Measurements from ENCODE around the gene DHCR24.

Gene DHCR24

DNA sequence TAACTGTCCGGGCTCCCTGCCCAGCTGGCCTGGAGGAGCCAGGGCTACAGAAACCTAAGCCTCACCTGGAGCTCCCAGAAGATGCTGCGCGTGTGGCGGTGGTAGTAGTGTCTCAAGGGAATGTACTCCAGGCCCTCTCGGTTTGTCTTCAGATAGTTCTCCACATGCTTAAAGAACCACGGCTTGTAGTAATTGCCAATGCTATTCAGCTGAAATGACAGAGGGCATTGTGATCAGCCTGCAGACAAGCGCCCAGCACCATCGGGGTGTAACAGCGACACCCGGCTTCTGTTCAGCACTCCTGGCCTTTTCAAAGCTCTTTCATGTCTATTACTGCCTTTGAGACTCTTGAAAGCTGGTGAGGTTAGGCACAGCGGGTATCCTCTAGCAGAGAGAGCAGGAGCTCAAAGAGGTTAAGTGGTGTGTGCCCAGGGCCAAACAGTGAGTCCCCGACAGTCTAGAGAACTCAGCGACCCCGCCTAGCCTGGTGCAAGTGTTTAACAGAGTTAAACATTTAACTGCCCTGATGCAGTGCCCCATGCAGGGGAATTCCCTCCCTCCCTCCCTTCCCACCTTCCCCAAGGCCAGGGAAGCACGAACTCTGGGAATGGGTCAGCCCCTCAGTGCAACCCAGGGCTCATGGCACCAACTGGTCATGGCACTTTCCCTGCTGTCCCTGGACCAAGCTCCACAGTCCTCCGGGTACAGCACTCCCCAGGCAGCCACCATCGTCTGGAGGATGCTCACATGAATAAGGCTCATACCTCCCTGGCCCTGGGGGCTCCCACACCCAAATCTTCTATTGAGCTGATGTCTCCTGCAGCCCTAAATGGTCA is 21.5 kb downstream of the DHCR24 start:
- TF ChIP-seq, protein P1, sequence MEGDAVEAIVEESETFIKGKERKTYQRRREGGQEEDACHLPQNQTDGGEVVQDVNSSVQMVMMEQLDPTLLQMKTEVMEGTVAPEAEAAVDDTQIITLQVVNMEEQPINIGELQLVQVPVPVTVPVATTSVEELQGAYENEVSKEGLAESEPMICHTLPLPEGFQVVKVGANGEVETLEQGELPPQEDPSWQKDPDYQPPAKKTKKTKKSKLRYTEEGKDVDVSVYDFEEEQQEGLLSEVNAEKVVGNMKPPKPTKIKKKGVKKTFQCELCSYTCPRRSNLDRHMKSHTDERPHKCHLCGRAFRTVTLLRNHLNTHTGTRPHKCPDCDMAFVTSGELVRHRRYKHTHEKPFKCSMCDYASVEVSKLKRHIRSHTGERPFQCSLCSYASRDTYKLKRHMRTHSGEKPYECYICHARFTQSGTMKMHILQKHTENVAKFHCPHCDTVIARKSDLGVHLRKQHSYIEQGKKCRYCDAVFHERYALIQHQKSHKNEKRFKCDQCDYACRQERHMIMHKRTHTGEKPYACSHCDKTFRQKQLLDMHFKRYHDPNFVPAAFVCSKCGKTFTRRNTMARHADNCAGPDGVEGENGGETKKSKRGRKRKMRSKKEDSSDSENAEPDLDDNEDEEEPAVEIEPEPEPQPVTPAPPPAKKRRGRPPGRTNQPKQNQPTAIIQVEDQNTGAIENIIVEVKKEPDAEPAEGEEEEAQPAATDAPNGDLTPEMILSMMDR (IDR thresholded peaks at IDR 0.05): no peak
- Histone ChIP-seq H3K4me1 (peaks cover 0 to 4% (median 0%) of the 10 kb centered on the region in 4 donors), H3K4me3 (no peak overlapping the region), H3K27me3 (no peaks in the 10 kb centered on the region), H3K27ac (no peak overlapping the region), H3K36me3 (peaks cover 0 to 64% (median 8%) of the 10 kb centered on the region in 3 donors), H3K9me3 (no peaks in the 10 kb centered on the region)
- intact Hi-C loops (cut with DNase I; ENCODE audit: low total_unique reads): no loop called here
- peak in 1 of 2 donors; percentile 42 for DNase-seq

DNA sequence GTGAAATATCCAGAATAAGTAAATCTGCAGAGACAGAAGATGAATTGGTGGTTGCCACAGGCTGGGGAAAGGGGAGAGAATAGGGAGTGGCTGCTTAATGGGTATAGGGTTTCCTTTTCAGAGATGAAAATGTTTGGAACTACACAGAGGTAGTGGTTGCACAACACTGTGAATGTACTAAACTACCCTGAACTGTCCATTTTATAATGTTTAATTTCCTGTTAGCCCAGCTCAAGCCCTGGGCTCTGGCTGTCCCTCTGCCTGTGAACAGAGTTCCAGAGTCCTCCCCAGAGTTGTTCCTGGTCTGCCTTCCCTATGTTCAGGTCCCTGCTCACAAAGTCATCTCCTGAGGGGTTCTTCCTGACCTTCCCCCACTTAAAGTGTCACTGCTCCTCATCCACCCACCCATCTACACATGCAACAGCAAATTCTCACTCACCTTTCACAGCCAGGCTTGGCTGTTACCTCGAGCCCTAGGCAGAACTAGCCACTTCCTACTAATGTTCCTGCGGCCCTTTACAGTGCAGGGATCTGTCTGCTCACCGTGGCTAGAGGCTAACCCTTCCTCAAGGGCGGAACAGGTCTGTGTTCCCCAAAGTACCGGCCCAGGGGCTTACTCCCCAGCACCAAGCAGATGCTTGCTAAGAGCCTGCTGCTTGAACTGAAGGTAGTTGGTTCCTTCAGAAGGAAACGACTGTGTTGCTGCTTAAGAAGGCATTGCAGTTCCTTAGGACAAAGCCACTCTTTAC is 22.4 kb downstream of the DHCR24 start:
- intact Hi-C loops (cut with DNase I; ENCODE audit: low total_unique reads): no loop called here
- peaks cover 0 to 63% (median 8%) of the 10 kb centered on the region in 3 donors for H3K36me3 ChIP-seq
- H3K9me3 ChIP-seq: no peaks in the 10 kb centered on the region
- H3K27ac ChIP-seq: no peak overlapping the region
- no peaks in the 10 kb centered on the region for H3K27me3 ChIP-seq
- H3K4me3 ChIP-seq: no peak overlapping the region
- TF ChIP-seq, protein P1 (IDR thresholded peaks at IDR 0.05): no peak
- H3K4me1 ChIP-seq: peaks cover 0 to 4% (median 0%) of the 10 kb centered on the region in 4 donors
- DNase-seq: peak in 1 of 2 donors; percentile 24

- Histone ChIP-seq H3K27me3 (no peaks in the 10 kb centered on the region), H3K4me1 (peaks cover 0 to 4% (median 0%) of the 10 kb centered on the region in 4 donors), H3K4me3 (no peak overlapping the region), H3K9me3 (no peaks in the 10 kb centered on the region), H3K27ac (no peak overlapping the region), H3K36me3 (peaks cover 0 to 58% (median 8%) of the 10 kb centered on the region in 3 donors)
- intact Hi-C loops (cut with DNase I; ENCODE audit: low total_unique reads): no loop called here
- TF ChIP-seq, protein P1 (IDR thresholded peaks at IDR 0.05): no peak
- DNase-seq: peak in 1 of 2 donors; percentile 23
Measured at GRCh38 chr1:54863267-54863665, 23.7 kb downstream of the DHCR24 start.

DNA sequence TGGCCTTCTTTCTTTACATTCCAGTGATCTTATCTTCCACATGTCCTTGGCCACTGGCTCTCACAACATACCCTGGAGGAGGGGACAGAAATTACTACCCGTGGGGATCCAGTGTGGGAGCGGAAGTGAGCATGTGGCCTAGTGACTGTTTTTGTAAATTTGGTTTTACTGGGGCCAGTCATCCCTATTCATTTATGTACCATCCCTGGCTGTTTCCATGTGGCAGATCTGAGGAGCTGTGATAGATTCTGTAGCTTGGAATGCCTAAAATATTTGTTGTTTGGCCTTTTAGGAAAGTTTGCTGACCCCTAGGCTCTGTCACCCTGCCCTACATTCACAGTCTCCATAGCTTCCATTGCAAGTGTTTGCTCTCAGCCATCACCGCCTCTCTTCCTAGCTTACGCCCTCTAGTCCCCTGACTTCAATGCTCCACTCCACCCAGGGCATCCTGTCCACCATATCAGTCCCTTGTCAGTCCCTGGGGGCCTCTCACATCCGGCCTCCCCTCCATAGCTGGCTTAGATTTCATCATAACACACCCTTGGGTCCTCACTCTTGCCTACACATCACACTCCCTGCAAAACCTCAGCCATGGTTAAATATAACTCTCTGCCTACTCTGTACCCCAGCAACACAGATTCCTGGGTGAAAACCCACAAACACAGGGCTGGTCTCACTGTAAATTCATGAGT is 25.8 kb downstream of the DHCR24 start:
- DNase-seq: peak in 1 of 2 donors; percentile 13
- TF ChIP-seq, protein P1 (IDR thresholded peaks at IDR 0.05): no peak
- Histone ChIP-seq H3K4me3 (no peak overlapping the region), H3K27me3 (no peaks in the 10 kb centered on the region), H3K9me3 (no peaks in the 10 kb centered on the region), H3K36me3 (peaks cover 0 to 54% (median 8%) of the 10 kb centered on the region in 3 donors), H3K4me1 (no peaks in the 10 kb centered on the region), H3K27ac (no peak overlapping the region)
- intact Hi-C loops (cut with DNase I; ENCODE audit: low total_unique reads): no loop called here

DNA sequence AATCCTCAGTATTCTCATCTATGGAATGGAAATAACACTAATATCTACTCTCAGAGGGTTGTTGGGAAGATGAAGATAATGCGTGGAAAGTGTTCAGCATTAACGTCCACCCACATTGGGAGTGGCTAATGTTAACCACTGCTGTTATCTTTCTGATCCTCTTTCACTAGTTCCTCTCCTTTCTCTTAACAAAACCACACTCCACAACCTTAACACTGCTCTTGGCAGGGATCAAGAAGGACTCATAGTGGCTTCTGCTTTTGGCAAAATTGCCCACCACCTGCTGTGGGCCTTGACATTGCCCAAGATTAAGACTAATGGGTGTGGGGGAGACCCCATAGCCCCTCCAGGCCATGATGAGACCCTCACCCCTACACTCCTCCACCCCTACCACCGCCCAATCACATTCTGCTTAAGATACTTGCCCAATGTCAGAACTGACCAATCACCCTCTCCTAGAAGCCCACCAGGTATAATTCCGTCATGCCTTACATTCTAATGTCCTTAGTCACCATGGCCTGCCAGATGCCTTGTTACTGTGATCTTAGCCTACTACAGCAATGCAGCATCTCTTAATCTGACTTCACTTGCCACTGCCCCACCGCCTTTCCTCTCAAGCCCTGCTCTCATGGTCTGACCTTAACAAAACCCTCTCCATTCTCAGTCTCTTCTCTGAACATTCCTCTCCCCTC is 27.1 kb downstream of the DHCR24 start:
- no peaks in the 10 kb centered on the region for H3K27me3 ChIP-seq
- intact Hi-C loops (cut with DNase I; ENCODE audit: low total_unique reads): no loop called here
- H3K27ac ChIP-seq: no peak overlapping the region
- no peaks in the 10 kb centered on the region for H3K4me1 ChIP-seq
- DNase-seq: peak in 1 of 2 donors; percentile 27
- no peak overlapping the region for H3K4me3 ChIP-seq
- TF ChIP-seq, protein P1 (IDR thresholded peaks at IDR 0.05): no peak
- H3K36me3 ChIP-seq: peaks cover 0 to 42% (median 3%) of the 10 kb centered on the region in 3 donors
- no peaks in the 10 kb centered on the region for H3K9me3 ChIP-seq

Data from tibial artery (tissue), 4 donors.